ENCODE results near the gene AOPEP. TPM values are rescaled to one million over a fixed set of nuclear protein-coding genes. Genes with fewer than 3 reads are reported as not detected.

Gene AOPEP
- total RNA-seq, 4 donors from 2014 or later, result 56.5 to 160 (median 103) TPM

- Histone ChIP-seq H3K27ac (no peak overlapping the region), H3K27me3 (no peaks in the 10 kb centered on the region), H3K4me1 (no peaks in the 10 kb centered on the region), H3K36me3 (peaks cover 0 to 6% of the 10 kb centered on the region in 2 donors), H3K4me3 (no peak overlapping the region), H3K9me3 (no peaks in the 10 kb centered on the region)
- ATAC-seq, result no peak
- in situ Hi-C loops (cut with MboI; ENCODE audit: low sequenced_read_pairs in 4 of 4), result loop anchor here in 1 of 4 donors (25.0 kb wide), 1 partner anchor 246 kb away; no protein-coding TSS in a partner anchor
- TF ChIP-seq POLR2A (IDR thresholded peaks at IDR 0.05) (no peak), CTCF (IDR thresholded peaks at IDR 0.05 in 4 of 5, conservative IDR thresholded peaks at IDR 0.05 in 1 of 5) (no peak)
- intact Hi-C loops (cut with DNase I; ENCODE audit: low total_unique reads), result no loop called here
- no peak for DNase-seq
These were observed 64.9 kb downstream of the AOPEP start for GRCh38 chr9:94791435-94791834.

- Histone ChIP-seq H3K4me3 (no peak overlapping the region), H3K9me3 (no peaks in the 10 kb centered on the region), H3K4me1 (no peaks in the 10 kb centered on the region), H3K27ac (no peak overlapping the region), H3K27me3 (no peaks in the 10 kb centered on the region), H3K36me3 (peaks cover 0 to 6% of the 10 kb centered on the region in 2 donors)
- intact Hi-C loops (cut with DNase I; ENCODE audit: low total_unique reads) (no loop called here), in situ Hi-C loops (cut with MboI; ENCODE audit: low sequenced_read_pairs in 4 of 4) (loop anchor here in 1 of 4 donors (25.0 kb wide), 1 partner anchor 245 kb away; no protein-coding TSS in a partner anchor)
- ATAC-seq (no peak), DNase-seq (no peak)
- TF ChIP-seq CTCF (IDR thresholded peaks at IDR 0.05 in 4 of 5, conservative IDR thresholded peaks at IDR 0.05 in 1 of 5) (no peak), POLR2A (IDR thresholded peaks at IDR 0.05) (no peak)
These were observed 66.0 kb downstream of the AOPEP start for GRCh38 chr9:94792511-94792910.

- no peak for DNase-seq
- Histone ChIP-seq H3K9me3 (no peaks in the 10 kb centered on the region), H3K36me3 (peaks cover 0 to 6% of the 10 kb centered on the region in 2 donors), H3K27ac (no peak overlapping the region), H3K27me3 (no peaks in the 10 kb centered on the region), H3K4me3 (no peak overlapping the region), H3K4me1 (peaks cover 0 to 1% of the 10 kb centered on the region in 2 donors)
- no peak for TF ChIP-seq CTCF (IDR thresholded peaks at IDR 0.05 in 4 of 5, conservative IDR thresholded peaks at IDR 0.05 in 1 of 5)
- in situ Hi-C loops (cut with MboI; ENCODE audit: low sequenced_read_pairs in 4 of 4), result loop anchor here in 1 of 4 donors (25.0 kb wide), 1 partner anchor 243 kb away; no protein-coding TSS in a partner anchor
- no peak for ATAC-seq
- intact Hi-C loops (cut with DNase I; ENCODE audit: low total_unique reads), result no loop called here
These were observed 68.1 kb downstream of the AOPEP start for GRCh38 chr9:94794476-94795167.

GRCh38 chr9:94796687-94797086 is 70.2 kb downstream of the AOPEP start:
- Histone ChIP-seq H3K27me3 (no peaks in the 10 kb centered on the region), H3K27ac (no peak overlapping the region), H3K4me3 (no peak overlapping the region), H3K36me3 (peaks cover 0 to 6% of the 10 kb centered on the region in 2 donors), H3K9me3 (no peaks in the 10 kb centered on the region), H3K4me1 (peaks cover 18 to 20% of the 10 kb centered on the region in 2 donors)
- in situ Hi-C loops (cut with MboI; ENCODE audit: low sequenced_read_pairs in 4 of 4), result loop anchor here in 1 of 4 donors (25.0 kb wide), 1 partner anchor 241 kb away; no protein-coding TSS in a partner anchor
- intact Hi-C loops (cut with DNase I; ENCODE audit: low total_unique reads), result no loop called here
- TF ChIP-seq POLR2A (IDR thresholded peaks at IDR 0.05) (no peak), CTCF (IDR thresholded peaks at IDR 0.05 in 4 of 5, conservative IDR thresholded peaks at IDR 0.05 in 1 of 5) (no peak)
- DNase-seq (no peak), ATAC-seq (no peak)
